H1 (cell line): ENCODE measurements around the gene ARHGAP12. TPM values are rescaled to one million over a fixed set of nuclear protein-coding genes. Genes with fewer than 3 reads are reported as not detected.

Experiments used
- NANOG ChIP-seq: IDR thresholded peaks from 2 replicates; pipeline ENCODE4 v1.6.1; 2011; ENCODE audit warnings: low read length, low read depth, mild to moderate bottlenecking, inconsistent platforms; ENCODE audit not compliant: insufficient read depth, poor library complexity, severe bottlenecking
- polyA plus RNA-seq, 7 experiments: library from polyadenylated mRNA; depleted of rRNA in 3 of 7; stranded (reverse) in 5 of 7; unstranded in 2 of 7; fragments of >200 nt in 5 of 7; fragments of 200-250 nt in 2 of 7; gene quantifications; 1 replicate in 5 of 7; 2 replicates in 1 of 7; 4 replicates in 1 of 7; pipeline versions ENCODE4 v1.2.1 to v1.2.3, GENCODE V29; 2011 to 2013; ENCODE audit warnings: missing spikeins in 2 of 7, mixed read lengths in 2 of 7
- total RNA-seq: library from RNA; stranded (reverse); fragmentation: NEBNext Ultra II Directional; extraction: Animal tissue kit (Norgen Biotek cat#: 25700); gene quantifications from 2 replicates; pipeline ENCODE4 v1.2.1, GENCODE V29; 2021

The ARHGAP12 gene
- total and polyA plus RNA-seq, 2 of the 8 experiments (the other 6 are each of a cell fraction or from before 2014, with no cell fraction given), result 10.1 to 39.0 TPM

DNA sequence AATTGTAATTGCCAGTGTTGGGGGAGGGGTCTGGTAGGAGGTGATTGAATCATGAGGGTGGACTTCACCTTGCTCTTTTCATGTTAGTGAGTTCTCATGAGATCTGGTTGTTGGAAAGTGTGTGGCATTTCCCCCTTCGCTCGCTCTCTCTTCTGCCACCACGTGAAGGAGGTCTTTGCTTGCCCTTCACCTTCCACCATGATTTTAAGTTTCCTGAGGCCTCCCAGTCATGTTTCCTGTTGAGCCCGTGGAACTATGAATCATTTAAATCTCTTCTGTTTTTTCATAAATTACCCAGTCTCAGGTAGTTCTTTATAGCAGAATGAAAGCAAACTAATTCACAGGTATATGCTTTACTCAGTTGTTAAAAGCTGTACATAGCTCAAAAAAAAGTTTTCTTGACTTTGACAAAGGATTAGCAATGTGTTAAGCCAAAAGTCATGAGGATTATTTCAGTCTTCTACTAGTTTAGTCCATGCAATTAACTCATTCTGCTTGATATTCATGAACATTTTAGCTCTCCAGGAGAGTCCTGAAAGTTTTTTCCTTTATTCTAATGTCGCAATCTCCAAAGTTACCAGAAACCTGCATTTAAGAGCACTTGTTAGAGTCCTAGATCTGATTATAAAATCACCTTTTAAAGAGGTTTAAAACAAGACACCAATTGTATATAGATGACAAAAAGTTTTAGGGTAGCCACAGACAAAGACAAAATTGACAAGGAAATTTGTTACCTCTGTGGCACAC, 27.7 kb upstream of the ARHGAP12 start (continued):
- no peak for TF ChIP-seq NANOG
